DMS79 (cell line): Measurements from ENCODE around the gene XPO1.
"Not testable (repeated sequence)": the region's sequence is repeated elsewhere in the genome, so short reads cannot be mapped to it uniquely, and the experiment has no call there.

Experiments
- DNase-seq: peaks from one replicate; lab custom pipeline; 2025; lab: John Stamatoyannopoulos, UW

XPO1 gene, protein sequence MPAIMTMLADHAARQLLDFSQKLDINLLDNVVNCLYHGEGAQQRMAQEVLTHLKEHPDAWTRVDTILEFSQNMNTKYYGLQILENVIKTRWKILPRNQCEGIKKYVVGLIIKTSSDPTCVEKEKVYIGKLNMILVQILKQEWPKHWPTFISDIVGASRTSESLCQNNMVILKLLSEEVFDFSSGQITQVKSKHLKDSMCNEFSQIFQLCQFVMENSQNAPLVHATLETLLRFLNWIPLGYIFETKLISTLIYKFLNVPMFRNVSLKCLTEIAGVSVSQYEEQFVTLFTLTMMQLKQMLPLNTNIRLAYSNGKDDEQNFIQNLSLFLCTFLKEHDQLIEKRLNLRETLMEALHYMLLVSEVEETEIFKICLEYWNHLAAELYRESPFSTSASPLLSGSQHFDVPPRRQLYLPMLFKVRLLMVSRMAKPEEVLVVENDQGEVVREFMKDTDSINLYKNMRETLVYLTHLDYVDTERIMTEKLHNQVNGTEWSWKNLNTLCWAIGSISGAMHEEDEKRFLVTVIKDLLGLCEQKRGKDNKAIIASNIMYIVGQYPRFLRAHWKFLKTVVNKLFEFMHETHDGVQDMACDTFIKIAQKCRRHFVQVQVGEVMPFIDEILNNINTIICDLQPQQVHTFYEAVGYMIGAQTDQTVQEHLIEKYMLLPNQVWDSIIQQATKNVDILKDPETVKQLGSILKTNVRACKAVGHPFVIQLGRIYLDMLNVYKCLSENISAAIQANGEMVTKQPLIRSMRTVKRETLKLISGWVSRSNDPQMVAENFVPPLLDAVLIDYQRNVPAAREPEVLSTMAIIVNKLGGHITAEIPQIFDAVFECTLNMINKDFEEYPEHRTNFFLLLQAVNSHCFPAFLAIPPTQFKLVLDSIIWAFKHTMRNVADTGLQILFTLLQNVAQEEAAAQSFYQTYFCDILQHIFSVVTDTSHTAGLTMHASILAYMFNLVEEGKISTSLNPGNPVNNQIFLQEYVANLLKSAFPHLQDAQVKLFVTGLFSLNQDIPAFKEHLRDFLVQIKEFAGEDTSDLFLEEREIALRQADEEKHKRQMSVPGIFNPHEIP (N-terminal part only)

GRCh38 chr2:61538200-61538919 lies at the start of gene XPO1:
Gene XPO1 (minus strand): TSS chr2:61538356. CDS start chr2:61533897, 4,459 bp downstream.
- peak; percentile 99 for DNase-seq

DNA sequence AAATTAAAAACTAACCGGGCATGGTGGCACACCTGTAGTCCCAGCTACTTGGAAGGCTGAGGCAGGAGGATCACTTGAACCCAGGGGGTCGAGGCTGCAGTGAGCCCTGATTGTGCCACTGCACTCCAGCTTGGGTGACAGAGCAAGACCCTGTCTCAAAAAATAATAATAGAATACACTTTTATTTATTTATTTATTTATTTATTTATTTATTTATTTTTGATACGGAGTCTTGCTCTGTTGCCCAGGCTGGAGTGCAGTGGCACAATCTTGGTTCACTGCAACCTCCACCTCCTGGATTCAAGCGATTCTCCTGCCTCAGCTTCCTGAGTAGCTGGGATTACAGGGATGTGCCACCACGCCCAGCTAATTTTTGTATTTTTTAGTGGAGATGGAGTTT lies 48.8 kb upstream of the XPO1 start:
- DNase-seq = not testable (repeated sequence)

DNA sequence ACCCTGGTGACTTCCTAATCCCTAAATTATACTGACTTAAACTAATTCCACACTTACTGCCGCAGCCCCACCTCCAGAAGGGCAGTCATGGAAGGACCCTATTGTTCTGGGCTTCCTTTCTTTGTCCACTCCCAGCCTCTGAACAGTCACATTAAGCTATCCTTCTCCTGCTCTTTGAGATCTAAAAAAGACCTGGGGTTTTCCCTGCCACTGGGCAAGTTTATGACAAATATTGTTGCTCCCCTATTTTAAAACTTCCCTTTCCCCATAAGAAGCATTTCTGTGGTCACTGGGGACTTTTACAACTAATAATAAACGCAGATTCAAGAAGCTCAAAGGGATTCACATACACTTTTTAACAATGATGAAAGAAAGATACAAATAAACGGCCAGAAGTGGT lies 47.2 kb upstream of the XPO1 start:
- no peak for DNase-seq

DNA sequence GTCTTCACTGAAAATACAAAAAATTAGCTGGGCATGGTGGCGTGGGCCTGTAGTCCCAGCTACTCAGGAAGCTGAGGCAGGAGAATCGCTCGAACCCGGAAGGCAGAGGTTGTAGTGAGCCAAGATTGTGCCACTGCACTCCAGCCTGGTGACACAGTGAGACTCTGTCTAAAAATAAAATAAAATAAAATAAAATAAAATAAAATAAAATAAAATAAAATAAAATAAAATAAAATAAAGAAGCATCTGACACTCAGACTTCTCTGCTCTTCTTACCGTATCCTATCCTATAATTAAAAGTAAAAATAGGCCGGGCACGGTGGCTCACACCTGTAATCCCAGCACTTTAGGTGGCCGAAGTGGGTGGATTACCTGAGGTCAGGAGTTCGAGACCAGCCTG lies 46.2 kb upstream of the XPO1 start:
- DNase-seq = not testable (repeated sequence)

GRCh38 chr2:61582165-61582564 lies 44.0 kb upstream of the XPO1 start:
- no peak for DNase-seq

- no peak for DNase-seq
Measured at GRCh38 chr2:61581716-61582115, 43.6 kb upstream of the XPO1 start.

DNA sequence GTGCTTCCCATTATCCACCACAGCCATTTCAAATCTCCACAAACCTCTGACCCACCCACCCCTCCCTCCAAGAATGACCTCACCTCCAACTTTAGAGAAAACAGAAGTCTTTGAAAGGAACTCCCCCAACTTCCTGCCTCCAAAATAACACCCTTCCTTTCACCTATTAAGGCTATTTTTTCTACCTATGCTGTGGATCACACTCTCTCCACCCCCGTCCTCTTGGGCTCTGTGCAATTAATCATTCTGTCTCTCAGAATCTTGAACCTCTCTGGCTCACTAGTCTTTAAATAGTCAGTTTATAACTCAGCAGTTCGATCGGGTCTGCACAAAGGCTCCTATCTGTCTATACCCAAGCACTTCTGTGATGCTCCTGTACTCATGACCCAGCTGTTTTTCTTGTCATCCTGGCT lies 37.3 kb upstream of the XPO1 start:
- DNase-seq = no peak

DNA sequence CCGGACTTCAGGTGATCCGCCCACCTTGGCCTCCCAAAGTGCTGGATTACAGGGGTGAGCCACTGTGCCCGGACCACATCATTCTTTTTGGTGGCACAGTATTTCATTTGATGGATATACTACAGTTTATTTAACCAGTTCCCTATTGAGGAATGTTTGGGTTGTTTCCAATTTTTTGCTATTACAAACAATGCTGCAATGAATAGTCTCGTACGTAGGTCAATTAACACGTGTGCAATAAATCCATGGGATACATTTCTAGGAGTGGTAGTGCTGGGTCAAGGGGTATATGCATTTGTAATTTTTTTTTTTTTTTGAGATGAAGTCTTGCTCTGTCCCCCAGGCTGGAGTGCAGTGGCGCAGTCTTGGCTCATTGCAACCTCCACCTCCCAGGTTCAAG lies 28.4 kb upstream of the XPO1 start:
- DNase-seq = no peak

GRCh38 chr2:61562615-61563014 lies 24.5 kb upstream of the XPO1 start:
- no peak for DNase-seq

DNA sequence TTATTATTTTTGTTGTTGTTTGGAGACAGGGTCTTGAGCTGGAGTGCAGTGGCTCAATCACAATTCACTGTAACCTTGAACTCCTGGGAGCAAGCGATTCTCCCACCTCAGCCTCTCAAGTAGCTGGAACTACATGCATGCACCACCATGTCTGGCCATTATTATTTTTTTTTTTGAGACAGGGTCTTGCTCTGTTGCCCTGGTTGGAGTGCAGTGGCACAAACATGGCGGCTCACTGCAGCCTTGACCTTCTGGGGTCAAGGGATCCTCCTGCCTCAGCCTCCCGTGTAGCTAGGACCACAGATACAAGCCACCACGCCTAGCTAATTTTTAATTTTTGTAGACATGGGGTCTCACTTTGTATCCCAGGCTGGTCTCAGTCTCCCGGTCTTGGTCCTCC lies 20.0 kb upstream of the XPO1 start:
- no peak for DNase-seq

GRCh38 chr2:61557381-61557780 lies 19.2 kb upstream of the XPO1 start:
- no peak for DNase-seq

- DNase-seq = no peak
Measured at GRCh38 chr2:61554604-61555003, 16.4 kb upstream of the XPO1 start.

- DNase-seq = no peak
Measured at GRCh38 chr2:61550375-61551209, 12.4 kb upstream of the XPO1 start.

DNA sequence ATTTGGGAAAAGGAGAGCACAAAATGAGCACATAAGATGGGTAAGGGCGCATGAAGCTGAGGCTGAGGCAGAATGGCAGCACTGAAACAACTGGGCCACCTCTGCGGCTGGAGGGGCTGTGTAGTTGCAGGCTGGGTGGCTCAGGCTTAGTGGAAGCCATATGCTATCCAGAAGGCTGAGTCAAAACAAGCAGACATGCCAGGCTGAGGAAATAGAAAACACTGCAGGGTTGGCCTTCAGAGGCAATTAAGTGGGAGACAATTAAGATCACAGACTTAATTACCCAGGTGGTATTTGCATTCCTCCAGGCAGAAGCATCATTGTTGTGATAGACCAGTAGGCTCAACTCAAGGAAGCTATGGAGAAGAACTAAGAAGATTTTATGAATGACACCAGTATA lies 11.4 kb upstream of the XPO1 start:
- DNase-seq = no peak

DNA sequence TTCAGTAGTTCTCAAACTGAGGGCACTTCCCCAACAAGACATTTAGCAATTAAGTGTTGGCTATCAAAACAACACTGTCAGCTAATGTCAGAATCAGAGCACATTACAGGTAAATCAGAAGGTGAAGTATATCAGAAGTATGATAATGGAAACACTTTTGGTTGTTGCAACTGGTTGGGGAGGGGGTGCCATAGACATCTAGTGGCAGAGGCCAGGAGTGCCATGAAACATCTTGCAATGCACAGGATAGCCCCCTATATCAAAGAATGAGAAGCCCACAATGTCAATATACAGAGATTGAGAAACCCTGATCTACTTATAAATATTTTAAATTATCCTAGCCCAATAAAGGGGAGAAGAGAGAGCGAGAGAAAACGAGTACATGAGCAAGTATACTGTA lies 4.9 kb upstream of the XPO1 start:
- no peak for DNase-seq

DNA sequence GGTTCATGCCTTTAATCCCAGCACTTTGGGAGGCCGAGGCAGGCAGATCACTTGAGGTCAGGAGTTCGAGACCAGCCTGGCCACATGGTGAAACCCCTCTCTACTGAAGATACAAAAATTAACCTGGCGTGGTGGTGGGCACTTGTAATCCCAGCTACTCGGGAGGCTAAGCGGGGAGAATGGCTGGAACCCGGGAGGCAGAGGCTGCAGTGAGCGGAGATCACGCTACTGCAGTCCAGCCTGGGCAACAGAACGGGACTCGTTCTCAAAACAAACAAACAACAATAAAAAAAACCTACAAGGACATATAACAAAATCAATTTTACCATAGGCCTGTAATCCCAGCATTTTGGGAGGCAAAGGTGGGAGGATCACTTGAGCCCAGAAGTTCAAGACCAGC lies 2.0 kb upstream of the XPO1 start:
- not testable (repeated sequence) for DNase-seq

- DNase-seq = peak; percentile 76
Measured at GRCh38 chr2:61538920-61539520, 864 bp upstream of the XPO1 start.

DNA sequence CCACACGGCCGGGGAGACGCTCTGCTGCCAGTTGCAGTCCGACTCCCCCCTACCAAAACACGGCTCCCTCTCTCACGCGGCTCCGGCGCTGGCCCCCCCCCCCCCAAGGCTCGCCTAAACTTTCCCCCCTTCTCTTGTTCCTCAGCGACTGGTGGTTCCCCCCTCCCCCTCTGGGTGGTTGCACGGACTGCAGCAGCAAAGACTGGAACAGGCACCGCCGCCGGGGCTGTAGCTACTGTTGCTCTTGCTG lies 281 bp downstream of the XPO1 start:
- no peak for DNase-seq

GRCh38 chr2:61537277-61537949 lies 743 bp downstream of the XPO1 start:
- no peak for DNase-seq

DNA sequence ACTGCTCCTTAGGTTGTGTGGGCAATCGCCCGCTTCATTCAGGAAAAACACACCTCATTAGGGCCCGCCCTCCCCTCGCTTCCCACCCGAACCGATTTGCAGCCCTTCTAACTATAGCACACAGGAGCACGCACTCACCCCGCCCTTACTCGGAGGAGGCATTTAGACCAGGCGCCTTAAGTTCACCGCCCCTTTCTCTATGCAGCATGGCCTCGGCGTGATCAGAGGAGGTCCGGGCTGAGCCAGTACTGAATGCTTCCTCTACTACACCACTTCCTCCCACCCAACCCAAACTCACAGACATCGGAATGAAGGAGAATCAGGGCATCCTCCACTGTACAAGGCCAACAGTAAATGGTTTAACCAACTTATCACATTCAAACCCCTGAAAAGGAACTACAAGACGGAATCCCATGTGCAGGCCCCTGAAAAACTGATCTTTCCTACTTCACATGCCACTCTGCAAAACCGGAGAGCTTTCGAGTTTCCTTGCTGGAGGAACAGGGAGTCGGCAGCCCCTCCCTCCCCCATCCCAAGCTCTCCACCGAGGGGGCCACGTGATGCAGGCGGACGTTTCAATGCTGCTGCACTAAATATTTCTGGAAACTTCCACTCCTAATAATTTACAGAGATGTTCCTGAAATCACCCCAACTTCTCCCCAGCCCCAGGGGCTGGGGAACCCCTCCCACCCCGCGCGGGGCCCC lies 1.4 kb downstream of the XPO1 start:
- peak; percentile 80 for DNase-seq
